GM18951 (cell line): ENCODE results near the gene OLFM3.

Source experiments
- POLR2A ChIP-seq: IDR thresholded peaks from 4 replicates; pipeline ENCODE4 v1.6.1; 2011; ENCODE audit warnings: mild to moderate bottlenecking; ENCODE audit not compliant: insufficient read length, insufficient read depth; ENCODE audit errors: extremely low read depth
- in situ Hi-C: fragments of 300-500 bp; cut with MboI; formaldehyde crosslinking; loops from one replicate; pipeline ENCODE4 v1.12.0; 2022; ENCODE audit warnings: low sequenced_read_pairs, mixed read lengths, inconsistent platforms; ENCODE audit not compliant: unreplicated experiment

Gene OLFM3

GRCh38 chr1:101967871-101968270 lies 28.9 kb downstream of the OLFM3 start:
- in situ Hi-C loops = no loop called here
- TF ChIP-seq POLR2A = no peak

GRCh38 chr1:101965341-101965740 lies 31.4 kb downstream of the OLFM3 start:
- in situ Hi-C loops = no loop called here
- TF ChIP-seq POLR2A = no peak

GRCh38 chr1:101964708-101965107 lies 32.0 kb downstream of the OLFM3 start:
- in situ Hi-C loops = no loop called here
- TF ChIP-seq POLR2A = no peak

GRCh38 chr1:101960142-101960541 lies 36.6 kb downstream of the OLFM3 start:
- in situ Hi-C loops = no loop called here
- no peak for TF ChIP-seq POLR2A

- TF ChIP-seq POLR2A = no peak
- in situ Hi-C loops = no loop called here
Measured at GRCh38 chr1:101959456-101959855, 37.3 kb downstream of the OLFM3 start.

GRCh38 chr1:101957771-101958170 lies 39.0 kb downstream of the OLFM3 start:
- no peak for TF ChIP-seq POLR2A
- in situ Hi-C loops = no loop called here

- in situ Hi-C loops = no loop called here
- TF ChIP-seq POLR2A = no peak
Measured at GRCh38 chr1:101953623-101954022, 43.1 kb downstream of the OLFM3 start.

- in situ Hi-C loops = no loop called here
Measured at GRCh38 chr1:101945884-101946283, 50.8 kb downstream of the OLFM3 start.

GRCh38 chr1:101943237-101943636 lies 53.5 kb downstream of the OLFM3 start:
- in situ Hi-C loops = no loop called here
- no peak for TF ChIP-seq POLR2A

More at GRCh38 chr1:101945884-101946283, 50.8 kb downstream of the OLFM3 start:
- no peak for TF ChIP-seq POLR2A

GRCh38 chr1:101942516-101943193 lies 54.1 kb downstream of the OLFM3 start:
- in situ Hi-C loops = no loop called here
- TF ChIP-seq POLR2A = no peak

- no peak for TF ChIP-seq POLR2A
Measured at GRCh38 chr1:101938681-101939080, 58.0 kb downstream of the OLFM3 start.

GRCh38 chr1:101929343-101929742 lies 67.4 kb downstream of the OLFM3 start:
- no peak for TF ChIP-seq POLR2A
- in situ Hi-C loops = no loop called here

More at GRCh38 chr1:101938681-101939080, 58.0 kb downstream of the OLFM3 start:
- in situ Hi-C loops = no loop called here

- TF ChIP-seq POLR2A = no peak
- in situ Hi-C loops = no loop called here
Measured at GRCh38 chr1:101928829-101929228, 67.9 kb downstream of the OLFM3 start.

- in situ Hi-C loops = no loop called here
- no peak for TF ChIP-seq POLR2A
Measured at GRCh38 chr1:101924700-101925099, 72.0 kb downstream of the OLFM3 start.
